GM18505 (cell line): ENCODE measurements around the gene COTL1.
A peak's percentile ranks its signal among the peaks of the same experiment; 100 is the strongest.

Source experiments
- ATAC-seq: cut with Tn5 transposase; IDR thresholded peaks from one replicate; pipeline ENCODE4 v1.9.1; 2021; ENCODE audit not compliant: unreplicated experiment
- POLR2A ChIP-seq: IDR thresholded peaks from 4 replicates; pipeline ENCODE4 v1.6.1; 2011; ENCODE audit warnings: borderline replicate concordance; ENCODE audit not compliant: insufficient read depth, insufficient read length; ENCODE audit errors: extremely low read depth

The COTL1 gene

GRCh38 chr16:84592718-84593117 lies 25.2 kb downstream of the COTL1 start:
- TF ChIP-seq POLR2A = no peak
- no peak for ATAC-seq

GRCh38 chr16:84589975-84590719 lies 27.7 kb downstream of the COTL1 start:
- no peak for ATAC-seq
- TF ChIP-seq POLR2A = no peak

- no peak for TF ChIP-seq POLR2A
Measured at GRCh38 chr16:84588991-84589390, 28.9 kb downstream of the COTL1 start.

GRCh38 chr16:84585886-84586285 lies 32.0 kb downstream of the COTL1 start:
- ATAC-seq = no peak

More at GRCh38 chr16:84588991-84589390, 28.9 kb downstream of the COTL1 start:
- no peak for ATAC-seq

GRCh38 chr16:84585467-84585866 lies 32.4 kb downstream of the COTL1 start:
- TF ChIP-seq POLR2A = no peak
- no peak for ATAC-seq

More at GRCh38 chr16:84585886-84586285, 32.0 kb downstream of the COTL1 start:
- peak; percentile 55 for TF ChIP-seq POLR2A

- no peak for TF ChIP-seq POLR2A
- no peak for ATAC-seq
Measured at GRCh38 chr16:84584678-84585077, 33.2 kb downstream of the COTL1 start.

- no peak for ATAC-seq
Measured at GRCh38 chr16:84583995-84584394, 33.9 kb downstream of the COTL1 start.

GRCh38 chr16:84582958-84583516 lies 34.8 kb downstream of the COTL1 start:
- ATAC-seq = no peak
- TF ChIP-seq POLR2A = no peak

More at GRCh38 chr16:84583995-84584394, 33.9 kb downstream of the COTL1 start:
- no peak for TF ChIP-seq POLR2A

- TF ChIP-seq POLR2A = no peak
- ATAC-seq = no peak
Measured at GRCh38 chr16:84581158-84581557, 36.7 kb downstream of the COTL1 start.

GRCh38 chr16:84579936-84580335 lies 37.9 kb downstream of the COTL1 start:
- no peak for ATAC-seq
- no peak for TF ChIP-seq POLR2A

GRCh38 chr16:84578538-84579126 lies 39.2 kb downstream of the COTL1 start:
- peak; percentile 26 for TF ChIP-seq POLR2A
- ATAC-seq = no peak

- TF ChIP-seq POLR2A = no peak
- no peak for ATAC-seq
Measured at GRCh38 chr16:84577034-84577803, 40.7 kb downstream of the COTL1 start.

- no peak for ATAC-seq
- TF ChIP-seq POLR2A = no peak
Measured at GRCh38 chr16:84575914-84576313, 42.0 kb downstream of the COTL1 start.

GRCh38 chr16:84574191-84574590 lies 43.7 kb downstream of the COTL1 start:
- no peak for TF ChIP-seq POLR2A
- ATAC-seq = no peak

GRCh38 chr16:84572096-84572495 lies 45.8 kb downstream of the COTL1 start:
- ATAC-seq = no peak
- no peak for TF ChIP-seq POLR2A
